Ammon's horn (tissue), 1 donor: ENCODE measurements around the gene NKD1.
A peak's percentile ranks its signal among the peaks of the same experiment; 100 is the strongest.

ENCODE experiments used
- DNase-seq: peaks from one replicate; pipeline ENCODE4 v3.0.0-alpha.2; 2016; ENCODE audit warnings: low spot score

Gene NKD1

GRCh38 chr16:50696126-50696525 lies 147.9 kb downstream of the NKD1 start:
- DNase-seq = no peak

DNA sequence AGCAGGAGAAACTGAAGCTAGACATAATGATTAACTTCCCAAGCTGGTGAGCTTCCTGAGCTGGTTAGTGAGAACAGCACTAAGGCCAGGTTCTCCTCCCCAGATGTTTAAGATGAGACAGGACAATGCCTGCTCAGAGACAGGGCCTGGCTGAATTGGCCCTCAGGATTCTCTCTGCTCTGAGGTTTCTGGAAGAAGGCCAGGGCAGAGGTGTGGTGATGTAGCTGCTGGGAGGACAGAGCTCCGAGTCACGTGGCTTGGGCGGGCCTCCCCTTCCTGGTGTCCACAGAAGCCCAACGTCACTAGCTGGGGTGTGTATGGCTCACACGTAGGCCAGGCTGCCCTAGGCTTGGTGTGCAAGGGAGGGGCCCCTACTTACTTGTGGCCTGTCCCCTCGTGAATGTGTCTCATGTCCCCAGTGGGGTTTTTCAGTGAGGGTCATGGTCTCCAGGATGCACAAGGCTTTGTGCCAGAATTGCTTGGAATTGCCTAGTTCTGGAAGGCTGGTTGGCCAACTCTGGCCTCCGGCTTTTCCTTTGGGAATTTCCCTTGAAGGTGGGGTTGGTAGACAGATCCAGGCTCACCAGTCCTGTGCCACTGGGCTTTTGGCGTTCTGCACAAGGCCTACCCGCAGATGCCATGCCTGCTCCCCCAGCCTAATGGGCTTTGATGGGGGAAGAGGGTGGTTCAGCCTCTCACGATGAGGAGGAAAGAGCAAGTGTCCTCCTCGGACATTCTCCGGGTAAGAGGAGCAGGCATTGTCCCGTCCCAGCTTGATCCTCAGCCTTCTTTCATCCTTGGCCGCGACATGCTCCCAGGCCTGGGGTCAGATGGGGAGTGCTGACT lies 148.6 kb downstream of the NKD1 start:
- no peak for DNase-seq

GRCh38 chr16:50697421-50697715 lies 149.2 kb downstream of the NKD1 start:
- no peak for DNase-seq

DNA sequence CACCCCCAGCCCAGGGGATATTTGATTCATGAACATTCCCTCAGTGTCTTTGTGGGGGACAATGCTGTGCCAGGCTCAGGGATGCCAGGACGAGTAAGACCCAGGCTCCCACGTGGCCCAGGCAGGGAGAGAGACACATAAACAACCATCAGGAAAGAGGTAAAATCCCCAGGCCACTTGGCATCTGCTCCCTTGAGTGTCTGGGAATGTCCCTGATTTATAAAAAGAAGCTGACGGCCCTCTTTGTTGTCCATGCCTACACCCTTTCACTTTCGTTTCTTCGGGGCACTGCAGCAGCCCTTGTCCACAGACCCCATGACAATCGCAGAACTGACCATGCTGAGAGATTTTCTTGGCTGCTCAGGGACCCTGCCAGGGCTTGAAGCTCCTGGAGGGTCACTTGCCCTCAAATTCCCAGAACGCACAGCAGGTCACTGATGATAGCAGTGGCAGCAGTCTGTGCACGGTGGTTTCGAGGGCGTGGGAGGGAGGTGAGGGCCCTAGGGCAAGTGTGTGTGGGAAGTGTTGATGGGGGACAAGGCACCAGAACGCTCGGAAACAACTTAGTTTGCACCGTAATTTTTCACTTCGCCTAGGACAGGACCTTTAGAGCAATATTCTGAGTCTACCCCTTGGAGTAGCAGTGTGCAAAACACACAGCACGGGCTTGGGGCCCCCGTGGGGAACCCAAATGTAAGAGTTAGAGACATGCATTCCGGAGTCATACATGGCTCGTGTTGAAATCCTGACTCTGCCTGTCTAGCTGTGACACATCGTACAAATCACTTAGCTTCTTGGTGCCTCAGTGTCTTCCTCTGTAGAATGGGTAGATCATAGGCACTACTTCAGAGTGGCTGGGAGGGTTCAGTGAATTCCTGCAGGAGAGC lies 149.9 kb downstream of the NKD1 start:
- DNase-seq = peak; percentile 61
